NB4 (cell line): ENCODE measurements around the gene SPPL2A.

ENCODE experiments used
- DNase-seq: peaks from one replicate; pipeline ENCODE4 v3.0.0; 2010; ENCODE audit warnings: low read depth
- H3K4me3 ChIP-seq: one replicate; pipeline ENCODE4 v1.5.1; 2011; ENCODE audit warnings: mild to moderate bottlenecking, low read depth, low read length, moderate library complexity
- MYC ChIP-seq: IDR thresholded peaks from 2 replicates; pipeline ENCODE4 v1.6.1; 2011; ENCODE audit warnings: low read depth, low read length
- POLR2A ChIP-seq: IDR thresholded peaks from 2 replicates; pipeline ENCODE4 v1.6.1; 2011; ENCODE audit warnings: mild to moderate bottlenecking; ENCODE audit not compliant: insufficient read length; ENCODE audit errors: extremely low read depth
- TF ChIP-seq, protein P1 (sequence below): IDR thresholded peaks from 2 replicates; pipeline ENCODE4 v1.6.1; 2011; ENCODE audit warnings: low read depth, low read length
- TF ChIP-seq, protein P2 (sequence below): IDR thresholded peaks from one replicate; pipeline ENCODE4 v1.5.1; 2012; ENCODE audit warnings: low read depth, low read length

The SPPL2A gene

DNA sequence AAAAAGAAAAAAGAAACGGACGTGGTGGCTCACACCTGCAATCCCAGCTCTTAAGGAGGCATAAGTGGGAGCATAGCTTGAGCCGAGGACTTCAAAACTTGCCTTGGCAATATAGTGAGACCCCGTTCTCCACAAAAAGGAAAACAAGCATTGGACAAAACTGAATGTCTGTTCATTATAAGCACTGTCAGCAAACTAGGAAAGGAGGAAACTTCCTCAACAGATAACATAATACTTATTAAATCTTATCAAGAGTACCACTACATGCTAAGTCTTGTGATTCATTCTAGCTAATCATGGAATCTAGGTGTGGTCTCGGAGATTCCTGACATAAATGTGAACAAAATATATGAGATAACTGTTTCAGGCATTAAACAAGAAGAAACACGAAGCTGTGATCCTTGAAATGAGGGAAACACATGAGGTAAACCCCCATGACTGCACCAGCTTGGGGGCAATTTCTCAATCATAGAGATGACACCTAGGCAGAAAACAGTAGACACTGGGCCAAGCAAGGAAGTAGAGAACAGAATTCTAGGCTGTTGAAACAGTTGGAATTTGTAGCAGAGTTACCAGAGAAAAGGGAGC is 112.3 kb downstream of the SPPL2A start:
- no peak for DNase-seq
- TF ChIP-seq, protein P1, sequence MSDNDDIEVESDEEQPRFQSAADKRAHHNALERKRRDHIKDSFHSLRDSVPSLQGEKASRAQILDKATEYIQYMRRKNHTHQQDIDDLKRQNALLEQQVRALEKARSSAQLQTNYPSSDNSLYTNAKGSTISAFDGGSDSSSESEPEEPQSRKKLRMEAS: no peak
- TF ChIP-seq MYC (no peak), POLR2A (no peak)
- TF ChIP-seq, protein P2, sequence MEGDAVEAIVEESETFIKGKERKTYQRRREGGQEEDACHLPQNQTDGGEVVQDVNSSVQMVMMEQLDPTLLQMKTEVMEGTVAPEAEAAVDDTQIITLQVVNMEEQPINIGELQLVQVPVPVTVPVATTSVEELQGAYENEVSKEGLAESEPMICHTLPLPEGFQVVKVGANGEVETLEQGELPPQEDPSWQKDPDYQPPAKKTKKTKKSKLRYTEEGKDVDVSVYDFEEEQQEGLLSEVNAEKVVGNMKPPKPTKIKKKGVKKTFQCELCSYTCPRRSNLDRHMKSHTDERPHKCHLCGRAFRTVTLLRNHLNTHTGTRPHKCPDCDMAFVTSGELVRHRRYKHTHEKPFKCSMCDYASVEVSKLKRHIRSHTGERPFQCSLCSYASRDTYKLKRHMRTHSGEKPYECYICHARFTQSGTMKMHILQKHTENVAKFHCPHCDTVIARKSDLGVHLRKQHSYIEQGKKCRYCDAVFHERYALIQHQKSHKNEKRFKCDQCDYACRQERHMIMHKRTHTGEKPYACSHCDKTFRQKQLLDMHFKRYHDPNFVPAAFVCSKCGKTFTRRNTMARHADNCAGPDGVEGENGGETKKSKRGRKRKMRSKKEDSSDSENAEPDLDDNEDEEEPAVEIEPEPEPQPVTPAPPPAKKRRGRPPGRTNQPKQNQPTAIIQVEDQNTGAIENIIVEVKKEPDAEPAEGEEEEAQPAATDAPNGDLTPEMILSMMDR: no peak
- no peak overlapping the region for H3K4me3 ChIP-seq

DNA sequence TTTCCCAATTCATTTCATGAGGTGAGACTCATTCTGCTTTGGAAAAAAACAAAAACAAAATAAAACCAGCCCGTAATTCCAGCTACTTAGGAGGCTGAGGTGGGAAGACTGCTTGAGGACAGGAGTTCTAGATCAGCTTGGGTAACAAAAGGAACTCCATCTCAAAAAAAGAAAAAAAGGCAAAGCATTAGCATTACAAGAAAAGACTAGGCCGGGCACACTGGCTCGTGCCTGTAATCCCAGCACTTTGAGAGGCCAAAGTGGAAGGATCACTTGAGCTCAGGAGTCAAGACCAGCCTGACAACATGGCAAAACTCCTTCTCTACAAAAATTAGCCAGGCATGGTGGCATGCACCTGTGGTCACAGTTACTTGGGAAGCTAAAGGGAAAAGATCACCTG is 112.8 kb downstream of the SPPL2A start:
- no peak for DNase-seq
- H3K4me3 ChIP-seq: no peak overlapping the region
- TF ChIP-seq, protein P1: no peak
- TF ChIP-seq, protein P2: no peak
- TF ChIP-seq MYC: no peak
- no peak for TF ChIP-seq POLR2A
